OCI-LY1 (cell line): ENCODE results near the gene TYRP1.
"Not testable (repeated sequence)": the region's sequence is repeated elsewhere in the genome, so short reads cannot be mapped to it uniquely, and the experiment has no call there.

Source experiments
- H2AFZ ChIP-seq: fragments of 200-600 bp; sonication (generic), shearing (Covaris generic); 2 replicates; pipeline ENCODE4 v1.6.0; 2014; ENCODE audit warnings: antibody characterized with exemption, mild to moderate bottlenecking, low read length
- H3F3A ChIP-seq: fragments of 200-600 bp; sonication (generic), shearing (Covaris generic); 2 replicates; pipeline ENCODE4 v1.6.0; 2014; ENCODE audit warnings: mild to moderate bottlenecking, antibody characterized with exemption, low read length, moderate library complexity; ENCODE audit not compliant: insufficient read depth
- H3K27ac ChIP-seq: fragments of 200-600 bp; sonication (generic); 2 replicates; pipeline ENCODE4 v1.5.1; 2014; ENCODE audit warnings: low read length, mixed run types, mild to moderate bottlenecking, low read depth; ENCODE audit not compliant: poor library complexity, severe bottlenecking
- H3K27me3 ChIP-seq: fragments of 200-600 bp; sonication (generic); 2 replicates; pipeline ENCODE4 v1.6.0; 2014; ENCODE audit warnings: antibody characterized with exemption, mild to moderate bottlenecking, low read length, moderate library complexity; ENCODE audit not compliant: insufficient read depth
- H3K36me3 ChIP-seq: fragments of 200-600 bp; sonication (generic); 2 replicates; pipeline ENCODE4 v1.6.1; 2014; ENCODE audit warnings: mild to moderate bottlenecking, antibody characterized with exemption, low read length, moderate library complexity, mixed read lengths; ENCODE audit not compliant: insufficient read depth
- H3K4me1 ChIP-seq: fragments of 200-600 bp; sonication (generic); 2 replicates; pipeline ENCODE4 v1.5.1; 2014; ENCODE audit warnings: mild to moderate bottlenecking, low read length, moderate library complexity; ENCODE audit not compliant: insufficient read depth, severe bottlenecking
- H3K4me2 ChIP-seq: fragments of 200-600 bp; sonication (generic), shearing (Covaris generic); 2 replicates; pipeline ENCODE4 v1.6.1; 2014; ENCODE audit warnings: low read length
- H3K4me3 ChIP-seq: fragments of 200-600 bp; sonication (generic); 2 replicates; pipeline ENCODE4 v1.5.1; 2014; ENCODE audit warnings: low read length, low read depth, mild to moderate bottlenecking, mixed read lengths; ENCODE audit not compliant: poor library complexity, severe bottlenecking
- H3K79me2 ChIP-seq: fragments of 200-600 bp; shearing (Covaris generic); 2 replicates; pipeline ENCODE4 v1.6.1; 2016; ENCODE audit warnings: mixed run types, low read length, mixed read lengths; ENCODE audit not compliant: insufficient read depth
- H3K9ac ChIP-seq: fragments of 200-600 bp; sonication (generic), shearing (Covaris generic); 2 replicates; pipeline ENCODE4 v1.6.1; 2014; ENCODE audit warnings: mild to moderate bottlenecking, low read length, mixed read lengths
- H3K9me2 ChIP-seq: fragments of 200-600 bp; sonication (generic), shearing (Covaris generic); 2 replicates; pipeline ENCODE4 v1.6.1; 2014; ENCODE audit warnings: low read depth, mild to moderate bottlenecking, low read length, mixed read lengths
- H3K9me3 ChIP-seq: fragments of 200-600 bp; shearing (Covaris generic); 2 replicates; pipeline ENCODE4 v1.6.1; 2014; ENCODE audit warnings: low read length, mixed read lengths
- H4K20me1 ChIP-seq: fragments of 200-600 bp; sonication (generic), shearing (Covaris generic); 2 replicates; pipeline ENCODE4 v1.6.0; 2016; ENCODE audit warnings: mild to moderate bottlenecking, low read length; ENCODE audit not compliant: insufficient read depth
- EZH2 ChIP-seq: fragments of 200-600 bp; sonication (generic), shearing (Covaris generic); IDR thresholded peaks from 2 replicates; pipeline ENCODE4 v1.8.0; 2017; ENCODE audit warnings: borderline replicate concordance, mixed run types, mild to moderate bottlenecking, antibody characterized with exemption, low read length, moderate library complexity, mixed read lengths
- TF ChIP-seq, protein P1 (sequence below): fragments of 200-600 bp; sonication (generic), shearing (Covaris generic); IDR thresholded peaks from 2 replicates; pipeline ENCODE4 v1.5.1; 2017; ENCODE audit warnings: mild to moderate bottlenecking, antibody characterized with exemption, low read length, moderate library complexity, mixed read lengths

Gene TYRP1

DNA sequence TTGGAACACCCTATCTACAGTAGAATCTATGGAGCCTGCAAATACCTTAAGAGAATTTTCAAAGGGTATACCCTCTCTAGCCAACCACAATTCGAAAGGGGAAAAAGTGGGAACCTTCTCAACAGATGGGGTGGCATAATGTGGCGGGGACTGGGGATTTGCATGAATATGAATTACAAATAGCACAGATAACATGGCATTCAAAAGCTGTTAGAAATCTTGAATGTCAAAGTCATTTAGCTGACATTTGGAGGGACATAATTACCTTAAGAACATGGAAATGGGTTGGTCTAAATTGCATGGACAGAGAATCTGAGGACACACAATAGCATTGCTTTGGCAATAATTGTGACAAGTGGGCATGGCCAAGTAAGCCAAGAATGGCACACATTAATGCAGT is 23.2 kb upstream of the TYRP1 start:
- Histone ChIP-seq H3F3A (no peaks in the 10 kb centered on the region), H3K36me3 (no peaks in the 10 kb centered on the region)

DNA sequence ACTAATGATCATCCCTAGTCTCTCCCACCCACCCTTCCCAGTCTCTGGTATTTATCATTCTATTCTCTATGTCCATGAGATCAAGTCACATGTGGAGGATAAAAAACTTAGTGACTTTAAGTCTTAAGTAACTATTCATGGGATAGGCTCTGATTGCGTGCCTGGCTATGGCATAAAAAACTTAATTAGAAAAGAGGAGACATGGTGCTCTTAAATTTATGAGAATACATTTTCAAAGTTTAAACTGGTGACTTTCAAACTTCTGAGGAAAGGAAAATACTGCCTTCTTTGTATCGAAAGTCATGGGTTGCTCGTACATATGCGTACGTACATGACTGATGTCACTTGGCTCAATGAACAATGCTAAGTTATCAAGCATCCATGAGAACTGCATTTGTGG is 18.2 kb upstream of the TYRP1 start:
- H3K4me1 ChIP-seq: no peaks in the 10 kb centered on the region
- TF ChIP-seq, protein P1, sequence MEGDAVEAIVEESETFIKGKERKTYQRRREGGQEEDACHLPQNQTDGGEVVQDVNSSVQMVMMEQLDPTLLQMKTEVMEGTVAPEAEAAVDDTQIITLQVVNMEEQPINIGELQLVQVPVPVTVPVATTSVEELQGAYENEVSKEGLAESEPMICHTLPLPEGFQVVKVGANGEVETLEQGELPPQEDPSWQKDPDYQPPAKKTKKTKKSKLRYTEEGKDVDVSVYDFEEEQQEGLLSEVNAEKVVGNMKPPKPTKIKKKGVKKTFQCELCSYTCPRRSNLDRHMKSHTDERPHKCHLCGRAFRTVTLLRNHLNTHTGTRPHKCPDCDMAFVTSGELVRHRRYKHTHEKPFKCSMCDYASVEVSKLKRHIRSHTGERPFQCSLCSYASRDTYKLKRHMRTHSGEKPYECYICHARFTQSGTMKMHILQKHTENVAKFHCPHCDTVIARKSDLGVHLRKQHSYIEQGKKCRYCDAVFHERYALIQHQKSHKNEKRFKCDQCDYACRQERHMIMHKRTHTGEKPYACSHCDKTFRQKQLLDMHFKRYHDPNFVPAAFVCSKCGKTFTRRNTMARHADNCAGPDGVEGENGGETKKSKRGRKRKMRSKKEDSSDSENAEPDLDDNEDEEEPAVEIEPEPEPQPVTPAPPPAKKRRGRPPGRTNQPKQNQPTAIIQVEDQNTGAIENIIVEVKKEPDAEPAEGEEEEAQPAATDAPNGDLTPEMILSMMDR: no peak
- TF ChIP-seq EZH2: no peak
- no peaks in the 10 kb centered on the region for H3F3A ChIP-seq
- no peak overlapping the region for H3K4me2 ChIP-seq
- no peak overlapping the region for H3K4me3 ChIP-seq
- H3K27ac ChIP-seq: no peak overlapping the region
- H3K9me2 ChIP-seq: no peaks in the 10 kb centered on the region
- H3K9me3 ChIP-seq: no peaks in the 10 kb centered on the region
- H2AFZ ChIP-seq: no peak overlapping the region
- H4K20me1 ChIP-seq: no peaks in the 10 kb centered on the region
- H3K27me3 ChIP-seq: no peaks in the 10 kb centered on the region
- H3K79me2 ChIP-seq: no peaks in the 10 kb centered on the region
- no peak overlapping the region for H3K9ac ChIP-seq
- no peaks in the 10 kb centered on the region for H3K36me3 ChIP-seq

More for the DNA sequence above, 23.2 kb upstream of the TYRP1 start:
- H3K9me2 ChIP-seq: no peaks in the 10 kb centered on the region
- no peak overlapping the region for H2AFZ ChIP-seq
- TF ChIP-seq, protein P1: no peak
- TF ChIP-seq EZH2: no peak
- no peaks in the 10 kb centered on the region for H3K27me3 ChIP-seq
- H3K4me3 ChIP-seq: no peak overlapping the region
- no peaks in the 10 kb centered on the region for H3K9me3 ChIP-seq
- H3K27ac ChIP-seq: no peak overlapping the region
- no peaks in the 10 kb centered on the region for H3K4me1 ChIP-seq
- H3K4me2 ChIP-seq: no peak overlapping the region
- H4K20me1 ChIP-seq: no peaks in the 10 kb centered on the region
- no peaks in the 10 kb centered on the region for H3K79me2 ChIP-seq
- no peak overlapping the region for H3K9ac ChIP-seq

- H4K20me1 ChIP-seq, H3K4me2 ChIP-seq, H3K36me3 ChIP-seq, H3K4me1 ChIP-seq, H3K27me3 ChIP-seq, H3K4me3 ChIP-seq, H3K79me2 ChIP-seq, H3K9me3 ChIP-seq, H3F3A ChIP-seq, H2AFZ ChIP-seq, H3K9ac ChIP-seq, H3K9me2 ChIP-seq, H3K27ac ChIP-seq: not testable (repeated sequence)
Measured at GRCh38 chr9:12677462-12678126, 15.6 kb upstream of the TYRP1 start.

- H2AFZ ChIP-seq: no peak overlapping the region
- no peak overlapping the region for H3K4me2 ChIP-seq
- no peaks in the 10 kb centered on the region for H3K9me2 ChIP-seq
- H3K4me1 ChIP-seq: no peaks in the 10 kb centered on the region
- no peaks in the 10 kb centered on the region for H3F3A ChIP-seq
- no peaks in the 10 kb centered on the region for H4K20me1 ChIP-seq
- no peaks in the 10 kb centered on the region for H3K9me3 ChIP-seq
- no peaks in the 10 kb centered on the region for H3K27me3 ChIP-seq
- H3K79me2 ChIP-seq: no peaks in the 10 kb centered on the region
- H3K9ac ChIP-seq: no peak overlapping the region
- H3K4me3 ChIP-seq: no peak overlapping the region
- TF ChIP-seq, protein P1: no peak
- TF ChIP-seq EZH2: no peak
- no peaks in the 10 kb centered on the region for H3K36me3 ChIP-seq
- no peak overlapping the region for H3K27ac ChIP-seq
Measured at GRCh38 chr9:12680341-12680740, 12.8 kb upstream of the TYRP1 start.
